SIG-M5 treated with dmso at 0.1 percent for 504 hours (cell line): ENCODE results near the gene SPACA6.
"Not testable (repeated sequence)": the region's sequence is repeated elsewhere in the genome, so short reads cannot be mapped to it uniquely, and the experiment has no call there.

Experiments used
- DNase-seq: peaks from one replicate; lab custom pipeline; 2025; ENCODE audit not compliant: unreplicated experiment; lab: John Stamatoyannopoulos, UW

Gene SPACA6, protein sequence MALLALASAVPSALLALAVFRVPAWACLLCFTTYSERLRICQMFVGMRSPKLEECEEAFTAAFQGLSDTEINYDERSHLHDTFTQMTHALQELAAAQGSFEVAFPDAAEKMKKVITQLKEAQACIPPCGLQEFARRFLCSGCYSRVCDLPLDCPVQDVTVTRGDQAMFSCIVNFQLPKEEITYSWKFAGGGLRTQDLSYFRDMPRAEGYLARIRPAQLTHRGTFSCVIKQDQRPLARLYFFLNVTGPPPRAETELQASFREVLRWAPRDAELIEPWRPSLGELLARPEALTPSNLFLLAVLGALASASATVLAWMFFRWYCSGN

DNA sequence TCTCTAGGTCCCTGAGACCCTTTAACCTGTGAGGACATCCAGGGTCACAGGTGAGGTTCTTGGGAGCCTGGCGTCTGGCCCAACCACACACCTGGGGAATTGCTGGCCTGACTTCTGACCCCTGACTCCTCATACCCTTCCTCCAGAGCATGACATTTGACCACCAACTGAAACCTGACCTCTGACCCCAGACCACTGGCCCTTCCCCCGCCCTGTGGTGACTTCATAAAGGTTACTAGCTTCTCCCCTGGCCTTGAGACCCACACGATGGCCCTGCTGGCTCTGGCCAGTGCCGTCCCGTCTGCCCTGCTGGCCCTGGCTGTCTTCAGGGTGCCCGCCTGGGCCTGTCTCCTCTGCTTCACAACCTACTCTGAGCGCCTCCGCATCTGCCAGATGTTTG is at the start of gene SPACA6:
TSS of gene SPACA6 (plus strand) at position 71 of the 400 bp plus-strand sequence. CDS start at position 268, 197 bp downstream.
- no peak for DNase-seq

GRCh38 chr19:51644636-51645271 is 48.4 kb upstream of the SPACA6 start:
- DNase-seq, result peak; percentile 70

- not testable (repeated sequence) for DNase-seq
These were observed 46.4 kb upstream of the SPACA6 start, which contains the start of gene SIGLEC14 for GRCh38 chr19:51646730-51647129. Gene SIGLEC14 (minus strand): TSS chr19:51646825. CDS start chr19:51646759, 66 bp downstream.

- DNase-seq, result no peak
These were observed 45.8 kb upstream of the SPACA6 start for GRCh38 chr19:51647318-51647717.

DNA sequence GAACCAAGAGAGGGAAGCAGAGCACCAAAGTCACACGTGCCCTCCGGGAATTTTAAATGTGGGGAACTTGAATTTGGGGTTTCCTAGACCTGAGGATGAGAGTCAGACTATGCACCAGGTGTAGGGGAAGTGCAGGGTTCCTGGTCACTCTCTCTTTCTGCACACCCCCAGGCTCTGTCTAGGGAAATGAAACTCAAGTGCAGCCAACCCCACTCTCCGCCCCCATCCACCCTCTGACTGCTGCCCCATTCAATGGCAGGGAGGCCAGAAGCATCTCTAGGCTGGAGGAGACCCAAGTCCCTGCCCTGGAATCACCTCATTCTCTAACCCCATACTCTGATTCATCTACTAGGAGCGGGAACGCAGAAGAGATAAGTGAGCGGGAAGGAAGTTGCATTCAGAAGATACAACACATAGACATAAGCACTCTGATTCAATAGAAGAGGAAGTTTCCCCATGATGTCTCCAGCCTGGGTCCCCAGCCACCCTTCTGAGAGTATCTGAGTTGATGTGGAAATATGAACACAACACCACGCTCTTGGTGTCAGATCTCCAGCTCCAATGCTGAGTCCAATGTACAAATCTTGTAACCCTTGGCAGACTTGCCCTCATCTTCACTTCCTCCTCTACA is 41.8 kb upstream of the SPACA6 start:
- DNase-seq, result peak; percentile 64

DNA sequence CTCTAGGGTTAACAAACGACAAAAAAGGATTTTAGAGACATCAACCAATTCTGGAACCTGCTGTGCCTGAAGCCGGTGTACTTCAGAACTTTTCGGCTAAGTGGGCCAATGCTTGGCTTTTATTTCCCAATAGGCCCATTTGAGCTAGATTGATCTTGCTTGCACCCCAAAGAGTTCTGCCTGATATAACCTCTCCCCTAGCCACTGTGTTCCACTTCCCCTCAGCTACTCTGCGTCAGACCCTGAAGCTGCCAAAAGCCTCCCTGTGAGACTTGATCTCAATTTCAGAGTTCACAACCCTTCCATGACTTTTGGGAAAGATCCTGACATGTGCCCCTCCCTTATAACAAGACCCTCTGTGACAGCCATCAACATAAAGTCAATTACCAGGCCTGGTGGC is 40.9 kb upstream of the SPACA6 start:
- DNase-seq, result no peak

- DNase-seq, result no peak
These were observed 40.0 kb upstream of the SPACA6 start for GRCh38 chr19:51653162-51653561.

GRCh38 chr19:51654783-51655182 is 38.3 kb upstream of the SPACA6 start:
- no peak for DNase-seq

DNA sequence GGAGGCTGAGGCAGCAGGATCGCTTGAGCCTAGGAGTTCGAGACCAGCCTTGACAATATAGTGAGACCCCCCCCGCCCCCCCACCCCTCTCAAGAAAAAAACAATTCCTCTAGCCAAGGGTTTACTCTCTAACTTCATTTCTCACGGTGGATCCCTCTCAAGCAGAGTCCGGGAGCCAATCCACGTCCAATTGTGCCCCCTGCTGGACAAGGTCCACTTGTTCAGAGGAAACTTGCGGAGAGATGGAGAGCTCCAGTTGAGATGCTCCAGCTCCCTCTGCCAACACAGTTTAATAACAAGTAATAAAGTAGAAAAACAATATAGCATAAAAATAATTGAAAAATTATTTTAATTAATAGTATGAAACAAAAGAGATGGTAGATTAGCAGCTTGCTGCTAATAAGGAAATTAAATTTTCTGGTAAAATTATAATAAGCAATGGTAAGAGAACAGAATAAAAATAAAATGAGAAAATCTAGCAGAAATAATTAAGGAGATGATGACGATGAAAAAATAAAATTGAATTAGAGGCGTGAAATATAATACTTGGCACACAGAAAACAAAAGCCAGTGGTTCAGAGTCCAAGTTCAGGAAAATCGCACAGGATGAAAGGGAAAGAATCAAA is 32.0 kb upstream of the SPACA6 start:
- DNase-seq, result peak; percentile 49

DNA sequence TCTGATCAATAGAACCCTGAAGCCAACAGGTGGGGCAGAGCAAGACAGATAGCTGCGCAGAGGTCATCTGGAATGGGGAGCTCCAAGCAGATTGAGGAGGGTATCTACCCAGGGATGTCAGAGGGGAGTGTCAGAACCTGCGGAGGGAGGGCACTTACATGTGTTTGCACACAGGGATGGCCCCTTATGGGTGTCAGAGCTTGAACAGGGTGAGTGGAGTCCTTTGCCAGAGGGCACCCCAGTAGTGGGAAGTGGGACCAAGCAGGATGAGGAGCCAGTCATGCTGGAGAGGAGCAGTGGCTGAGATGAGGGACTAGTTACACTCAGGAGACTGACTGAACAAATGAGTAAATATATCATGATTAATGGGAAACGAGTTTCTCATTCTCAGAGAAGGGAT is 29.5 kb upstream of the SPACA6 start:
- no peak for DNase-seq

- DNase-seq, result no peak
These were observed 29.0 kb upstream of the SPACA6 start for GRCh38 chr19:51664131-51664530.

DNA sequence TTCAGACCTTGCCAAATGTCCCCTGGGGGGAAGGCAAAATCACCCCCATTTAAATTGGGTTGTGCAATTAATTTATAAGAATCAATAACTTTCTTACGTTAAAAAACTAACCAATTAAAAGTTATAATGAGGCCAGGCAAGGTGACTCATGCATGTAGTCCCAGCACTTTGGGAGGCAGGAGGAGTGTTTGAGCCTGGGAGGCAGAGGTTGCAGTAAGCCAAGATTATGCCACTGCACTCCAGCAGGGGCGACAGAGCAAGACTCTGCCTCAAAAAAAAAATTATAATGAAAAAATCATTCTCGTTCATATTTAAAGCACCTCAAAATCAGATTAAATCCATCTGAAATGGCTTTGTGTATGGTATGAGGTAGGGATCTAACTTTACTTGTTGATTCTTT is 28.1 kb upstream of the SPACA6 start:
- DNase-seq, result no peak

DNA sequence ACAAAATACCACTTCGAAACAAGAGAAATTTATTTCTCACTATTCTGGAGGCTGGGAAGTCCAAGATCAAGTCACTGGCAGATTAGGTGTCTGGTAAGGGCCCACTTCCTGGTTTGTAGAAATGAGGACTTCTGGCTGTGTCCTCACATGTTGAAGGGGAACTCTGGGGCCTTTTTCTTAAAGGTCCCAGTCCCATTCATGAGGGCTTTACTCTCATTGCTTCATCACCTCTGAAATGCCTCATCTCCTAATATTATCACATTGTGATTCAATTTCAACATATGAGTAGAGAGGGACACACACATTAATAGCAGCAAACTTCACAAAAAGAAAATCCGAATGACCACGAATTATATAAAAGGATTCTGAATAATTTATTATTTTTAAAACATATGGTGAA is 24.9 kb upstream of the SPACA6 start:
- DNase-seq, result no peak

DNA sequence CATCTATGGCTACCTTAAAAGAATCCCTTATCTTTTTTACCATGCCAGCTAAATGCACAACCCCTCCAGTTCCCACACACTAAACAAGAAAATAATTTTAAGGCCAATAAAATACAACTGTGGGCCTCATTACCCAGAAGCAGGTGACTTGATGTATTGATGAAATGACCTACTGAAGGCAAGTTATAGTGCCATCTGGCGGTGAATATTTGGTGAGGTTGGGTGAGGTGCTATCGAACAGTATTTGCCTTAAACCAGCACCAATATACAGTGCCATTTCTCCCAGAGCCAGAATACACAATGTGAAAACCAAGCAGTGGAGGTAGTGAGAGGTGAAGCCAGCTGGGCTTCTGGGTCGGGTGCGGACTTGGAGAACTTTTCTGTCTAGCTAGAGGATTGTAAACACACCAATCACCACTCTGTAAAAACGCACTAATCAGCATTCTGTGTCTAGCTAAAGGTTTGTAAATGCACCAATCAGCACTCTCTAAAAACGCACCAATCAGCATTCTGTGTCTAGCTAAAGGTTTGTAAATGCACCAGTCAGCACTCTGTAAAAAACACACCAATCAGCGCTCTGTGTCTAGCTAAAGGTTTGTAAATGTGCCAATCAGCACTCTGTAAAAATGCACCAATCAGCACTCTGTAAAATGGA is 17.1 kb upstream of the SPACA6 start:
- DNase-seq, result not testable (repeated sequence)

GRCh38 chr19:51676566-51677083 is 16.5 kb upstream of the SPACA6 start:
- no peak for DNase-seq

DNA sequence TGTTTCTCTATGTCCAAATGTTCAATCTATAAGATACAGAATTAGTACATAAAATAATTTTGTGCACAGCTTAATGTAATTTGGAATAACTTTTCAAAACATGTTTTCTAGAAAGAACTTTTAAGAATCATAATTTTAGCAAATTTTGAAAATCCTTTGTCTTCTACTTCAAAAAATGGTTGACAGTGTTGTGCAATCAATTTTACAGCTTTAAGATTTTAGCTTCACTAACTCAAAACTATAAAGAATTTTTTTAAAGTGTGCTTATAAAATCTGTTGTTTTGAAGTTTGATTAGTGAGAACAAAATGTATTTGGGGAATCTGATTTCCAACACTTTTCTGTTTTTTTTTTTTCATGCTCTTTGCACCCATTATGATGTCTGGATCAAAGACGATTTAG is 12.7 kb upstream of the SPACA6 start:
- DNase-seq, result no peak

DNA sequence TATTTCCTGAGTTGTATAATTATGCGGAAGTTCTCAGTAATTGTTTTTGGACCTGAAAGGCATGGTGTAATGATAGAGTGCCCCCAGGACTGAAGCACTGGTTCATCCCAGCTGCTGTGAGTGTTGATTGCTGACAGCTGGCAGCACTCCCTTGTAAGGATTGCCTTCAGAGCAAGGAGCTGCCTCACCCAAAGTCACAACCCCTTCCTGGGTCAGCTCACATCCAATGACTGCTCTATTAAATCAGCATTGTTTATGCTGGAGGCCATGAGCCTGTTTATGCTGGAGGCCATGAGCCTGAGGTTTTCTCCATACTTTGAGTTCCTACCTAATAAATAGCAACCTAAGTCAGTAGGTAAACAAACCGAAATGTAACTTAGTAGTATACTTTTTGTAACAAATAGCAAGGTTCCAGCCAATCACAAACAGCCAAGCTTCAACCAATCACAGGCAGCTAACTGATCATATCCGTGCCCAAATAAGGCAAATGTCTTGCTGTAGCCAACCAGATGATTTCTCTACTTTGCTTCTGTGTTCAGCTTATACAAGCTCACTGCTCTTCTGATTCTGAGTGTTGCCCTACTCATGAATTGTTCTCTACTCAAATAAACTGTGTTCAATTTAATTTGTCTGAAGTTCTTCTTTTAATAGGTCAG is 11.7 kb upstream of the SPACA6 start:
- no peak for DNase-seq

- no peak for DNase-seq
These were observed 7.0 kb upstream of the SPACA6 start for GRCh38 chr19:51686171-51686570.

GRCh38 chr19:51687791-51688670 is 5.1 kb upstream of the SPACA6 start:
- DNase-seq, result no peak
